HUDEP-2 (cell line): Measurements from ENCODE around the gene TBX5.

ENCODE experiments used
- DNase-seq, 76 experiments: peaks; one replicate each; lab custom pipeline; 2025; ENCODE audit not compliant: unreplicated experiment in 76 of 76; lab: John Stamatoyannopoulos, UW

Gene TBX5

GRCh38 chr12:114405519-114406271 is at the start of gene TBX5:
TBX5 (minus strand) TSS chr12:114406144; CDS start chr12:114403898, 2,246 bp downstream.
- no peak for DNase-seq

GRCh38 chr12:114451657-114452056 is 45.7 kb upstream of the TBX5 start:
- DNase-seq = no peak

GRCh38 chr12:114450515-114451300 is 44.8 kb upstream of the TBX5 start:
- DNase-seq = no peak

- no peak for DNase-seq
Observed at GRCh38 chr12:114450019-114450418, 44.1 kb upstream of the TBX5 start.

- no peak for DNase-seq
Observed at GRCh38 chr12:114448618-114448933, 42.6 kb upstream of the TBX5 start.

- no peak for DNase-seq
Observed at GRCh38 chr12:114447799-114448617, 42.1 kb upstream of the TBX5 start.

GRCh38 chr12:114447274-114447716 is 41.4 kb upstream of the TBX5 start:
- DNase-seq = no peak

- no peak for DNase-seq
Observed at GRCh38 chr12:114445401-114446323, 39.7 kb upstream of the TBX5 start.

- DNase-seq = no peak
Observed at GRCh38 chr12:114444422-114445279, 38.7 kb upstream of the TBX5 start.

- DNase-seq = no peak
Observed at GRCh38 chr12:114443607-114444421, 37.9 kb upstream of the TBX5 start.

- DNase-seq = no peak
Observed at GRCh38 chr12:114442578-114442977, 36.6 kb upstream of the TBX5 start.

GRCh38 chr12:114441545-114441944 is 35.6 kb upstream of the TBX5 start:
- no peak for DNase-seq

GRCh38 chr12:114441039-114441383 is 35.1 kb upstream of the TBX5 start:
- DNase-seq = no peak

- no peak for DNase-seq
Observed at GRCh38 chr12:114440270-114441038, 34.5 kb upstream of the TBX5 start.

GRCh38 chr12:114439817-114440216 is 33.9 kb upstream of the TBX5 start:
- DNase-seq = no peak

GRCh38 chr12:114439261-114439683 is 33.3 kb upstream of the TBX5 start:
- DNase-seq = no peak

- no peak for DNase-seq
Observed at GRCh38 chr12:114438635-114439256, 32.8 kb upstream of the TBX5 start.
